ENCODE measurements around the gene STPG4.
A peak's percentile ranks its signal among the peaks of the same experiment; 100 is the strongest.
"Not testable (repeated sequence)": the region's sequence is repeated elsewhere in the genome, so short reads cannot be mapped to it uniquely, and the experiment has no call there.

Gene STPG4

DNA sequence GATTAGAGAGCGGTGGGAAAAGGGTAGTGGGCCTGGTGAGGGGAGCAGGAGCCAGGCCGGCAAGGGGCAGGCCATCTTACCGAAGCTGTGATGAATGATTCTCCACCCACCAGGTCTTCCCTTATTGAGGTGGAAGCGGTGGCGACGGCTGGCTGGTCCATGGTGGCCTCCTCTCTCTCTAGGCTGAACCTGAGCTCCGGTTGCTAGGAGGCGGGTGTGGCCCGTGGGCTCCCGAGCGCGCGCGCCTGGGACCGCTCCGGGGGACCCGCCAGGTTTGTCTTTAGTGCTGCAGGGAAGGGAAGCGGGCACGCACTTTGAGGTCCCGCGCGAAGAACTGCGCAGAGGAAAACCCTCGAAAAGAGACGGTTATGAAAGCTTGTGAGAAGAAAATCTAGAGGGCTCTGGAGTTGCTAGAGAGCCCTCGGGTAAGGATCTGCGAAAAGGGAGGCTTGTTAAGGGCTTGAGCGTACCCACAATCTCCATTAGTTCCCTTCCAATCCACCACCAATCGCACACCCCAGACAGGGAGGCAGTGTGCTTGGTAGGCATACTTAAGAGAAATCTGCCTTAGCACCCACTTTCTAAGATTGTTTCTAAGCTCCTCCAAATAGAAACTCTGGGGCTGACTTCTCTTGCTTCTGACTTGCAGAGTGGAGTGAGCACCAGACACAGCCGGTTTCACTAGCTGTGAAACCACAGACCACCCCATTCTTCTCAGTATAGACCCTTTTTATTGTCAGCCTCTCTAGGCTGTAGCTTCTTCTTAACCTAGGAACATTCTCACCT lies at the start of gene STPG4:
Gene STPG4, minus strand, starts transcription at position 218 of the 786 bp plus-strand sequence. Its CDS starts 57 bp downstream, at position 161.
- no peak for DNase-seq

DNA sequence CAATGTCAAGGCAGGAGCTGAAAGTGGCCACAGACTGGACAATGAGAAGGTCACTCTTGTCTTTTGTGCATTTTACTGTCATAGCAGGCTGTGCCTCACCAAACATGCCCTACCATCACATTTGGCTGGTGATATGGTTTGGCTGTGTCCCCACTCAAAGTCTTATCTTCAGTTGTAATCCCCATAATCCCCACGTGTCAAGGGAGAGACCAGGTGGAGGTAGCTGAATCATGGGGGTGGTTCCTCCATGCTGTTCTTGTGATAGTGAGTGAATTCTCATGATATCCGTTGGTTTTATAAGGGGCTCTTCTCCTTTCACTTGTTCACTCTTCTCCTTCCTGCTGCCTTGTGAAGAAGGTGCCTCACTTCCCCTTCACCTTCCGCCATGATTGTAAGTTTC lies 49.6 kb upstream of the STPG4 start:
- no peak for DNase-seq

GRCh38 chr2:47203995-47204394 lies 48.9 kb upstream of the STPG4 start:
- DNase-seq = no peak

- DNase-seq = no peak
These were observed 46.1 kb upstream of the STPG4 start for GRCh38 chr2:47201224-47201623.

DNA sequence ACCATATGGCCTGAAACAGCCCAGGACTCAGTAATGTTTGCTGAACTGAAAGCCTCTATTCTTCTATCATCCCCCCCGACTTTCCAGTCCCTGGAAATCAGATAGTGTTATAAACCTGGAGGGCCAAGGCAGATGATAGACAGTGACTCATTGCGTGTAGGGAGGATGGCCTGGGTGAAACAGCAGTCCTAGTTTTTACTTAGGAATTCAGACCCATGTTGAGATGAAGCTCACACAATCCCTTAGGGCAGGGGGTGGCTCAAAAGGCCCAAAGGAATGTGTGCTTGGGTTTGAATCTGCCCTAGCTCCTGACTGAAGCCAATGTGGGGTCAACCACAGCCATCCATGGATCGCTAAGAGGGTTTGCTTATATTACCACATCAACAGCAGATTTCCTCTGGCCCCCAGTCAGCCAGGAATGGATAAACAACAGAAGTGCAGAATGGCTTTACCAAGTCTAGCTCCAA lies 43.9 kb upstream of the STPG4 start:
- no peak for DNase-seq

DNA sequence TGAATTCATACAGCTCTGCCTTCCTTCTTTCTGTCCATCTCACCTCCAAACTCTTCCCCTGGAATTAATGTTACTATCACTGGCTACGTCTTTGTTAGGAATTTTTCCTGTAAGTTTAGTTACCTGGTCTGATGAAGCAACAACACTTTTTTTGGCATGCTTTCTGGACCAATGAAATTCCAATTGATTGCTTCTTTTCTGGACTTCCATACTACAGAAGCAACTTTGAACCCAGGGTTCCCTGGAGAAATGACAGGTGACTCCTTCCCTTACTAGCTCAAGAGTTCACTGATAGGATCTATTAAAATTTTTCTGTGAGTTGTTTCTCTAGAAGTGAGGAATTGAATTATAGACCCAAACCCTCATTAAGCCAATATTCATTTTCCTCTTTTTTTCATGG lies 41.4 kb upstream of the STPG4 start:
- no peak for DNase-seq

DNA sequence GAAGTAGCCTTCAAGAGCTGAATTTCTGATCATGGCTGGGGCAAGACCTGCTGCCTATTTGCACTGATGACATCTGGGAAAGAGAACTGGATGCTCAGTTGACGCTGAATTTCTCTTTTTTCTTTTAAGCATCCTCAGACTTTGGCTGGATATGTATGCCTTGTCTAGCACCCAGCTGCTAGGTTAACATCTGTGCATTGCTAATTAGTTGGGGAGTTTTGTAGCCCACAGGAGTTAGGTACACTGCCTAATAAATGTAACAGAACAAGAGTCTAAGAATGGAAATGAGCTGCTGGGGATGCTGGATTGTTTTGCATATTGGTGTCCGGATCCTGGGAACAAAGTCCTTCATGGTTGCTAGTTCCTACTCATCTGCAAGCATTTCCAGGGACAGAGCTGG lies 40.9 kb upstream of the STPG4 start:
- no peak for DNase-seq

- DNase-seq = no peak
These were observed 40.0 kb upstream of the STPG4 start for GRCh38 chr2:47195148-47195547.

- no peak for DNase-seq
These were observed 39.3 kb upstream of the STPG4 start for GRCh38 chr2:47194410-47194809.

- no peak for DNase-seq
These were observed 38.5 kb upstream of the STPG4 start for GRCh38 chr2:47193607-47194006.

- no peak for DNase-seq
These were observed 35.2 kb upstream of the STPG4 start for GRCh38 chr2:47190188-47190881.

DNA sequence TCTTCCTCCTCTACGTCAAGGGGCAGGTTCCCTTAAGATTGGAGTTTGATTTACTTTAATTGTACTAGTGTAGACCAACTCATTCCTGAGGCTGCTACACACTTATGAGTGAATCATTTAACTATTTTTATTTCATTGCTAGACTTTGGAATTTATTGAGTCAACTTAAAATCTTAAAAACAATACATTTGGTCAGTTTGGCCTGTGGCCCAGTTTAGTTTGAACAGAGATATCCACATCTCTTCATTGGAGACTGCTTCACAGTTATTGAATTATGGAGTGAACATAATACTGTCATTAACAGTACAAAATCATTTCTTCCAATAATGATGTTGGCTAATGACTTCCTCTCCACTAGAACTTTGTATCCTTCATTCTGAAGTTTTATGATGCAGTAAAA lies 34.5 kb upstream of the STPG4 start:
- DNase-seq = no peak

DNA sequence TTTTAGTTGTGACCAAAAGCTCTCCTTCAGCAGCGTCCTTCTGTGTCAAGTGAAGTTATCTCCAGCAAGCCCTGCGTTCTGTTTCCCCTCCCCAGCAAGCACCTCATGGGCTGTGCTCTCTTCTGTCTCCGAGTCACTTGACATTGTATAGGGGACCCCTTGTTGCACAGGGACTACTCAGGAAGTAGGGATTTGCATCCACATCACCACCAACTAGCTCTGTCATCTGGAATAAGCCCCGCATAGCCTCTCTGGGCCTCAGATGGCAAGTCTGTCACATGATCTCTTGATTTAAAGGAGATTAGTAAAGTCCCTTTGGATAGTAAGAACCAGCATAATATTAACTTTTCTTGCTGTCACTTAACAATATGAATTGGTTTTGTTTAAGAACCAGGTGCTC lies 32.0 kb upstream of the STPG4 start:
- DNase-seq = no peak

GRCh38 chr2:47186351-47186750 lies 31.2 kb upstream of the STPG4 start:
- no peak for DNase-seq

GRCh38 chr2:47185098-47185497 lies 30.0 kb upstream of the STPG4 start:
- not testable (repeated sequence) for DNase-seq

- DNase-seq = no peak
These were observed 26.1 kb upstream of the STPG4 start for GRCh38 chr2:47181176-47181575.

- no peak for DNase-seq
These were observed 25.4 kb upstream of the STPG4 start for GRCh38 chr2:47180531-47180930.

- DNase-seq = no peak
These were observed 24.3 kb upstream of the STPG4 start for GRCh38 chr2:47179388-47179787.

GRCh38 chr2:47178341-47178740 lies 23.2 kb upstream of the STPG4 start:
- DNase-seq = no peak

DNA sequence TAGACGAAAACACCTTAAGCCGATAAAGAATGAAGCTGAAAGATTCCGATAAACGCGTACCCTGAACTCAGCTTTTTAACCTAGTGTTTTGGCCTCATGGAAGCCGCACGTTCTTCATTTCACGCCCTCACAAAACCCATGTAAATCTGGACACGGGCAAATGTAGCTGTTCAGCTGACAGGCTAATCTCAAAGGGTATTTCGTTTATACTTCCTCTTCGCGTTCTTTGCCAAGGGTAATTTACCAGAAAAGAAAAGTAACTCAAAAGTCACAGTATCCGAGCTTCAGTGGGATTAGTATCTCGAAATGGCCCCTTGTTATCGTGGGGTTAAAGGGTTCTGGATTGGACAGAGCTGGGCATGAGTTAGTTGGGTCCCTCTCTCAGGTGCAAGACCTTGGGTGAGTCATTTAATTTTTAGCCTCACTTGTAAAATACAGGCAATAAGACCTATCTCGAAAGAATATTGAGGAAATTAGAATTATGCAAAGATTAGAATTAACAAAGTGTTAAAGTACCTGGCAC lies 22.0 kb upstream of the STPG4 start:
- DNase-seq = no peak

DNA sequence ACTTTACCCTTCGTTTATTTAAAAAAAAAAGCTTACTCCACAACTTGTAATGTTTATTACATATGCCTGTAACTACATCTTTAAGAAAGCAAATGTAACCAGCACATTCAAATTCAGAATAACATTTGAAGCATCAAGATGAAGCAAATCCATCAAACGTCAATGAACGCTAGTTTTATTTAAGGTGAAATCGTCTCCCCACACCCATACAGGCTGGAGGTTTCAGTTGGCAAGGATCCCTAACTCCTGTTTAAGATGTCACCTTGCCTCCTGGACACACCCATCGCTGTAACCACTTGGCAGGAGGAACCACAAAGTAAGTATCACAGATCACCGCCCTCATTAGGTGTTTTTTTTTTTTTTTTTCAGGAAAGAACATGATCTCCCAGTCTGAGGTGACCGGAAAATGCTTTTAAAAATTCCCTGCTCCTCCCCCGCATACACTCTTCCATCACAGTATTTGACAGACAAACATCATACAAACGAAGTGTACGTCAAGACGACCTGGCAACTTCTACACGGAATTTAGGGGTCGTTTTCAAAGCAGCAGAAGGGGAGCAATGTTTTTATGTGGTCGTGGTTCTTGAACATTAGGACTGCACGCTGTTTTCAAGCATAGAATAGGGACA lies 19.7 kb upstream of the STPG4 start:
- peak; percentile 23 for DNase-seq

DNA sequence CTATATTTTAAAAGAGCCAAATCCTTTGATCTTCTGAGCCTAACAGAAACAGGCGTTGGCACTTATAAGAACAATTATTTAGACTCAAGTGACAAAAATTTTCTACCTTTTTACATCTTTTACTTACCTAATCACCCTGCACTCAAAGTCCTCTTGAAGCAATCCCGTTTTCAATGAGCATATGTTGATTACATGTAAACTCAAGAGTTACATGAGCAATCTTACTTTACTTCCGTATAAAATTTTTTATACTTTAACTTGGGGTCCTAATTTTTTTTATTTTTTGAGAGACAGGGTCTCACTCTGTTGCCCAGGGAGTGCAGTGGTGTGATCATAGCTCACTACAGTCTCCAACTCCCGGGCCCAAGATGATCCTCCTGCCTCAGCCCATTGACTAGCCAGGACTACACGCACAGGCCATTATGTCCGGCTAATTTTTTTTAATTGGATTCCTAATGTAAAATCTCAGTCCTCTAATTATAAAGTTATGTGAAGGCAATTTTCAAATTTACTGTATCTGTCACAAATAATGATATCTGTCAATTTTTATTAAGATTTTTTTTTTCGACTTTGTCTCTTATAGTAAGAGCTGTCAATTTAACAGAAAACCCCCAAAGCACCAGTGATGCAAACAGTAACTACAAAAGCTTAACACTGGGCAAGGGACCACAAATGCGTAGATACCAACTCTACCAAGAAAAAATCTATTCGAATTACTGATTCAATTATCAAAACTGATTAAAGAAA lies 19.1 kb upstream of the STPG4 start:
- DNase-seq = no peak

Data from NCI-H510A (cell line).